GM19397 (cell line): ENCODE data around the gene SWAP70.
"Not testable (repeated sequence)": the region's sequence is repeated elsewhere in the genome, so short reads cannot be mapped to it uniquely, and the experiment has no call there.

Experiments used
- ATAC-seq: cut with Tn5 transposase; IDR thresholded peaks from one replicate; pipeline ENCODE4 v1.9.1; 2021; ENCODE audit warnings: mild to moderate bottlenecking, moderate library complexity; ENCODE audit not compliant: unreplicated experiment

The SWAP70 gene

DNA sequence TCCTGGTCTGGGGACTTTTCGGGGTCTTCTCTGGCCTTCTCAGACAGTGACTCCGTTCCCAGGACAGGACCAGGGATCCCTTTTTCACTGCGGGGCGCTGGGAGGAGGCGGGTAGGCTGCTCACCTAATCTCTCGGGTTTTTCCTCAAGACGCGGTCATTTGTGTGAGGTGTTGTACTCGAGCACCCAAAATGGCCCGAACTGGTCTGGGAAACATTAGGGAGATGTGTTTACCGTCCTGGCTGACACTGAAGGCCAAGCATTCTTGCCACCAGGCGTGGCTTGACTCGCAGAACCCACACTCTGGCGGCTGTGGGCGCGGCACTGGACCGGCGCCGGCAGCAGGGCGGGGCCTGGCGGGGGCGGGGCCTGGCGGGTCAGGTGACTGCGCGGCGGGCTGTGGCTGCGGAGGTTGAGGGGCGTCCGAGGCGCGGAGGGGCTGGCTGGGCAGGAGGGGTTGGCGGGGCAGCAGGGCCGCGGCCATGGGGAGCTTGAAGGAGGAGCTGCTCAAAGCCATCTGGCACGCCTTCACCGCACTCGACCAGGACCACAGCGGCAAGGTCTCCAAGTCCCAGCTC lies at the start of gene SWAP70:
Gene SWAP70, plus strand, starts transcription at position 379 of the 577 bp plus-strand sequence. Its CDS starts 103 bp downstream, at position 482.
- peak; percentile 91 for ATAC-seq

DNA sequence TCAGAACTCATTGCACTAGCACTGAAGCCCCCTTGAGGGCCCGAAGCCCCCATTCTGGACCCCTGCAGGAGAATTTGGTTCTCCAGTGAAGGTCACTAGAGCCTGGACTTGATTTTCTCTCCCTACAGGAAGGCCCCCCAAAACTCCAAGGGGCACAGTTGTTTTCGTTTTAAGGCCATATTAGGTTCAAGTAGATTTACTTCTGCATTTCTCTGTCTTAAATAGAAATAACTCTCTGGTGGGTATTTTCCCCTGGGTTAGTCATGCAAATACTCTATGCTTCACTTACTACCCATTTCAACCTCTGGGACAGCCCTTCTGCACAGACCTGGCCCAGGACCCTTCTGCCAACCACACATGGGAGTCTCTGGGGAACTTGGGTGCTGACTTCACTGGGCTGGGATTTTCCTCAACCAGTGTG lies 48.8 kb upstream of the SWAP70 start:
- ATAC-seq = peak; percentile 46

GRCh38 chr11:9616042-9616675 lies 47.7 kb upstream of the SWAP70 start:
- no peak for ATAC-seq

DNA sequence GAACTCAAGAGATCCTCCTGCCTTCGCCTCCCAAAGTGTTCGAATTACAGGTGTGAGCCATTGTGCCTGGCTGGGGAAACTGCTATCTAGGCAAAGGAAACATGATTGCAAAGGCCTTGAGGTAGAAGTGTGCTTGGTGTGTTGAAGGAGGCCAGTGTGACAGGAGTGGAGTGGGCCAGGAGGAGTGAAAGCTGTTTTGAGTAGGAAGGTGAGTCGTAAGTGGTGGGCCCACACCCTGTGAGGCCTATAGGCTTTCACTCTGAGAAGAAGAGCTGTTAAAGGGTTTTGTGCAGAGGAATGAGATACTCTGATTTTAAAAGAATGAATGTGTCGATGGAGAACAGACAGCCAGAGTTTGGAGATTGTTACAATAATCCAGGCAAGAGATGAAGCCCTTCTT lies 47.0 kb upstream of the SWAP70 start:
- ATAC-seq = no peak

- no peak for ATAC-seq
Observed at GRCh38 chr11:9617940-9618339, 45.9 kb upstream of the SWAP70 start.

- no peak for ATAC-seq
Observed at GRCh38 chr11:9619004-9619403, 44.9 kb upstream of the SWAP70 start.

GRCh38 chr11:9619971-9620370 lies 43.9 kb upstream of the SWAP70 start:
- ATAC-seq = no peak

- not testable (repeated sequence) for ATAC-seq
Observed at GRCh38 chr11:9622353-9622752, 41.5 kb upstream of the SWAP70 start.

DNA sequence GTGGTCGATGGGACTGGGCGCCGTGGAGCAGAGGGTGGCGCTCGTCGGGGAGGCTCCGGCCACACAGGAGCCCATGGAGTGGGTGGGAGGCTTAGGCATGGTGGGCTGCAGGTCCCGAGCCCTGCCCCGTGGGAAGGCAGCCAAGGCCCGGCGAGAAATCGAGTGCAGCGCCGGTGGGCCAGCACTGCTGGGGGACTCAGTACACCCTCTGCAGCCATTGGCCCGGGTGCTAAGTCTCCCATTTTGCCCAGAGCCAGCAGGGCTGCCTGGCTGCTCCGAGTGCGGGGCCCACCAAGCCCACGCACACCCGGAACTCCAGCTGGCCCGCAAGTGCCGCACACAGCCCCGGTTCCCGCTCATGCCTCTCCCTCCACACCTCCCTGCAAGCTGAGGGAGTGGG lies 40.8 kb upstream of the SWAP70 start:
- ATAC-seq = not testable (repeated sequence)

DNA sequence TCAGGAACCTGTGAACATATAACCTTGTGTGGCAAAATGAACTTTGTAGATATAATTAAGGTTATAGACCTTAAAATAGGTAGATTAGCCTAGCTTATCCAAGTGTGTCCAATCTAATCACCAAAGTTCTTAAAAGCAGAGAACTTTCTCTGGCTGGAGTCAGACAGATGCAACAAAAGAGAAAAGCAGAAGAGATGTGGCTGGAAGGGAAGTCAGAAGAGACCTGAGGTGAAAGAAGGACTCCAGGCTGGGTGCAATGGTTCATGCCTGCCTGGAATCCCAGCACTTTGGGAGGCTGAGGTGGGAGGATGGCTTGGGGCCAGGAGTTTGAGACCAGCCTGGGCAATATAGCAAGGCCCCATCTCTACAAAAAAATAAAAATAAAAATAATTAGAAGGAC lies 39.4 kb upstream of the SWAP70 start:
- no peak for ATAC-seq

- no peak for ATAC-seq
Observed at GRCh38 chr11:9625162-9625561, 38.7 kb upstream of the SWAP70 start.

GRCh38 chr11:9625728-9626127 lies 38.1 kb upstream of the SWAP70 start:
- no peak for ATAC-seq

GRCh38 chr11:9626496-9627394 lies 37.1 kb upstream of the SWAP70 start:
- no peak for ATAC-seq

DNA sequence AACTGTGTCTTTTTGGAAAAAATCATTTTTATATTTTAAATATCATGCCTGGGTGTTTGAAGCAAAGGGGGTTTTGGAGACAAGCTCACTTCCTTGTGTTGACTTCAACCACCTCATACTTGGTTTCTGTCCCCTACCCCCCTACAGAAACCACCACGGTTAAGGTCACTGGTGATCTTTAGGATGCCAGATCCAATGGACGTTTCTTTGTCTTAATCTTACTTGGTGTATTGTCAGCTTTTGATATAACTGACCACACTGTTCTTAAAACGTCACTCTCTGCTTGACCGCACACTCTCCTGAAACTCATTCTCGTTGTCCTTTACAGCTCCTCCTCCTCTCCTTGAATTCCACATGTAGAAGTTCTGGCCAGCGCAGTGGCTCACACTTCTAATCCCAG lies 34.8 kb upstream of the SWAP70 start:
- ATAC-seq = no peak

DNA sequence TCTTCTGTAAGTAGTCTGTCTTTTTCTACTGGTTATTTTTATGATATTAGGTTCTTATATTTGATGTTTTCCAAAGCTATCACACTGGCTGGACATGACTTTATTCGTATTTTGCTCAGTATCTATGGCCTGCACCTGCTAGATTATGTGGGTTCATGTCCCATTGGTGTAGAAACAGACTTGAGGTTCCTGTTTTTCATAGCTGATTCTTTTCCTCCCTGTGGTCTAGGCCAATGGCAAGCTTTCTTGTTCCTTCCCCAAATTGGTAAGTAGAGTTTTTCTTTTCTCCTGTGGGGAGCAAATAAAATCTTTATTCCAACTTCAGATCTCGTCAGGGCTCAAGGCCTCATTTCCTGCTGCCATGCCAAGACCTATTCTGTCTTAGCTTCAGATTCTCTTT lies 30.2 kb upstream of the SWAP70 start:
- ATAC-seq = no peak

- no peak for ATAC-seq
Observed at GRCh38 chr11:9636691-9637090, 27.2 kb upstream of the SWAP70 start.

- ATAC-seq = no peak
Observed at GRCh38 chr11:9639099-9639498, 24.8 kb upstream of the SWAP70 start.

GRCh38 chr11:9639985-9640384 lies 23.9 kb upstream of the SWAP70 start:
- no peak for ATAC-seq

GRCh38 chr11:9642894-9643293 lies 21.0 kb upstream of the SWAP70 start:
- no peak for ATAC-seq

DNA sequence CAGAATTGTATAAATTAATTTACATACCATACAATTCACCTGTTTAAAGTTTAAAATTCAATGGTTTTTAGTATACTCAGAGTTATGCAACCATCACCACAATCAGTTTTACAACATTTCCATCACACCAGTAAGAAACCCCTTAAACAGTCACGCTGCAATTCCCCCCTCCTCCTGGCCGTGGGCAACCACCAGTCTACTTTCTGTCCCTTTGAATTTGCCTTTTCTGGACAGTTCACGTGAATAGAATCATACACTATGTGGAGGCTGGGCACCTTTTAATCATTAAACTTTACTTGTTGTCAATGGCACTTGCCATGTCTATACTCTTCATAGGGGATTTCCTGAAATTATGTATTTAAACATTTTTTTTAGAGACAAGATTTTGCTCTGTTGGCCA lies 20.1 kb upstream of the SWAP70 start:
- ATAC-seq = peak; percentile 87

DNA sequence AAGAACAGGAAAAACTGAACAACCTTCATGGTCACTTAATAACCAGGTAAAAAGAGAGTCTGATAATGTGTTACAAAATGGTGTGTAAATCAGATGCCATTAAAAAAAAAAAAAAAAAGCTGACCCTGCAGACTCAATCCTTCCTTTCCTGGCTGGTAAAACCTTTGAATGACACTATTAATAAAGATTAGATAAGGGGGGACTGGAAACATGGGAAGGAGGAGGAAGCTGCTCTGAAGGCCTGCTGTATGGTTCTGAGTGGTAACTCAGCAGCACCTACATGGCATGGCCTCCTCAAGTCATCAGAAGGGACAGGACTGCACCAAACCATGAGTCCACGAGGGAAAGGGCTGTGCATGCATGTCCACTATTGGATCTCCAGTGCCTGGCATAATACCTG lies 18.0 kb upstream of the SWAP70 start:
- ATAC-seq = no peak

GRCh38 chr11:9646324-9646723 lies 17.6 kb upstream of the SWAP70 start:
- ATAC-seq = no peak
